Pulmonary artery endothelial cell (primary cell): ENCODE results near the gene OVCH2. TPM values are rescaled to one million over a fixed set of nuclear protein-coding genes. Genes with fewer than 3 reads are reported as not detected.

Experiments used
- DNase-seq: peaks from one replicate; pipeline ENCODE4 v3.0.0-alpha.2; 2011; ENCODE audit warnings: low read depth, low spot score
- total RNA-seq: library from RNA; depleted of rRNA; stranded (reverse); fragments of >200 nt; gene quantifications from 2 replicates; pipeline ENCODE4 v1.2.3, GENCODE V29; 2014

OVCH2 gene
- total RNA-seq, 1 donor from 2014 or later = not detected

DNA sequence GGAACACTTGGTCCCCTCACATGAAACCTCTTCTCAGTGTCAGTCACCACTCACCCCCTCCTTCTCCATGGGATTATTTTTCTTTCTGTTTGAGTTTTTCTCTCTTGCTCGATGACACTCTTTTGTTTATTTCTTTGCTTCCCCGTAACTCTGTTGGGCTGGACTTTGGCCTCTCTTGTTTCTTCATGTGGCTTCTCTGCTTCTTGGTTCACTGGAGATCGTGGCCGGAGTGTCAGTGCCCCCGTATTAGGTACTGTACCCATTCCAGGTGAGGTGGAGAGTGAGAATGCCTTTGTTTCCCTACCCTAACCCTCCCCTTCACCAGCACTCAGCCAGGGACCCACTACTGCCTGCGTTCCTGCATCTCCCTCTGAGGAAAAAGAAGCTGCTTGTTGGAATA lies 65.5 kb downstream of the OVCH2 start:
- no peak for DNase-seq

DNA sequence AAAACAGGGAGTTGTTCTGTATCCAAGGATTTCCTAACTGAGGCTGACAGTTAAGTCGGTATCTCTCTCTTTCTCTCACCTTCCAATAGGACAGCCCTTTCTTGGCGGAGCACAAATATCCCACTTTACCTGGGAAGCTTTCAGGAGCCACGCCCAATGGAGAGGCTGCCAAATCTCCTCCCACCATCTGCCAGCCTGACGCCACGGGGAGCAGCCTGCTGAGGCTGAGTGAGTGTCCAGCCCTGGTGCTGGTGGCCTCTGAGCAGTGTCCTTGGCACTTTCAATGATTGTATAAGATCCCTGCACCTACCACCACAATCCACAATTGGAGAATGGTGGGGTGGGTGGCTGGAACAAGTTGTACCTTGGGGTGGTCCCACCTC lies 66.6 kb downstream of the OVCH2 start:
- no peak for DNase-seq

Other genes starting within 250 kb of the OVCH2 start
- not detected in 2 replicates for gene OLFML1, start 221.0 kb downstream of the OVCH2 start, total RNA-seq
- 1.6 and 1.7 TPM in 2 replicates for gene PPFIBP2, start 192.5 kb downstream of the OVCH2 start, total RNA-seq
- 0.78 and 5.3 TPM in 2 replicates for gene CYB5R2, start 33.0 kb downstream of the OVCH2 start, total RNA-seq
- not detected in 2 replicates for gene OR5P2, start 90.5 kb upstream of the OVCH2 start, total RNA-seq
- gene OR5P3, start 124.4 kb upstream of the OVCH2 start, total RNA-seq = not detected in 2 replicates
- gene OR10A6, start 224.8 kb upstream of the OVCH2 start, total RNA-seq = not detected in 2 replicates
- gene OR10A3, start 235.2 kb upstream of the OVCH2 start, total RNA-seq = not detected in 2 replicates